ENCODE measurements around the gene NGRN.
A peak's percentile ranks its signal among the peaks of the same experiment; 100 is the strongest.
"Not testable (repeated sequence)": the region's sequence is repeated elsewhere in the genome, so short reads cannot be mapped to it uniquely, and the experiment has no call there.

Gene NGRN

DNA sequence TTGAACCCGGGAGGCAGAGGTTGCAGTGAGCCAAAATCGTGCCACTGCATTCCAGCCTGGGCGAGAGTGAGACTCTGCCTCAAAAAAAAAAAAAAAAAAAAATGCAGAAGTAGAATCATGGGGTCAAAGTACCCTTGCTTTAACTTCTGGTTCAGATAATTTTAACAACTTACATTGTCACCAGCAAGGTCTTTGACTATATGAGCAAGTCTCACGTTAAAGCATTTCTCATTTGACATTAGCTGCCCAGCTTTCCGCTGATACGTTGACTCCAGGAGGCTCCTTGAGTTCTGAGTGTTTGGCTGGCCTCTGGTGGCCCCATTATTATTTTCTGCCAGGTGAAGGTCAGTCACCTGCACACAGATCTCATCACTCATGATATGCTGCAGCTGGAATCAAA is 16.2 kb downstream of the NGRN start:
- DNase-seq (ENCODE audit: low spot score) = not testable (repeated sequence)

- DNase-seq (ENCODE audit: low spot score) = no peak
Observed at GRCh38 chr15:90286678-90287077, 21.2 kb downstream of the NGRN start.

DNA sequence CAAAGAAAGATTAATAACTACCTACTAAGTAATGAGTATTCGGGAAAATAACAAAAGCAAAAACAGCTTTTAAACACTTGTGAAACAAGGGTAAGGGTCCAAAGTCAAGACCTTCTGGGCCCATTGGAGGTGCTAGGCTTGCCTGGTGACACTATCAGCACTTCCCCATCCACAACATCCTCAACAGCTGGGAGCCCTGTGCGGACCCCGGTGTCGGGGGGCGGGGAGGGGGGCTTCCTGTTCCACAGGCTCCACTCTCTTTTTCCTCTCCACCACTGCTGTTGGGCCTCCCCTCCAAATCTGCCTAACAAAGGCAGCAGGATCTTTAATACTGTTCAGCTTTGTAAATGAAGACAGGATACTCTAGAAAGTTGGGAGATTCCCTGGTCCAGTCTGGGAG is 21.6 kb downstream of the NGRN start:
- no peak for DNase-seq (ENCODE audit: low spot score)

DNA sequence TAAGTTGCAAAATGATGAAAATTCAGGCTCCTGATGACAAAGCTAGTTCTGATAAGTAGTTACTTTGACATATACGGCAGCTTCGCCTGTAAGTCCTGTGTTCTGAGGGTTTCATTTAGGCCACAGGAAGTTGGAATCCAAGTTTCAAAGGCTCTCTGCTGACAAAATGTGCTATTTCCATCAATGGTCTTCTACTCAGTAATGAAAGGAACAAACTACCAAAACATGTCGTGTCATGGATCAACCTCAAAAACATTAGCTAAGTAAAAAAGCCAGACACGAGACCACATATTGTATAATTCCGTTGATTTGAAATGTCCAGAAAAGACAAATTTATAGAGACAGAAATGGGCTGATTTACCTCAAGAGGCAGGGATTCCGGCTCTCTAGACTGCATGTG is 22.5 kb downstream of the NGRN start:
- DNase-seq (ENCODE audit: low spot score) = no peak

DNA sequence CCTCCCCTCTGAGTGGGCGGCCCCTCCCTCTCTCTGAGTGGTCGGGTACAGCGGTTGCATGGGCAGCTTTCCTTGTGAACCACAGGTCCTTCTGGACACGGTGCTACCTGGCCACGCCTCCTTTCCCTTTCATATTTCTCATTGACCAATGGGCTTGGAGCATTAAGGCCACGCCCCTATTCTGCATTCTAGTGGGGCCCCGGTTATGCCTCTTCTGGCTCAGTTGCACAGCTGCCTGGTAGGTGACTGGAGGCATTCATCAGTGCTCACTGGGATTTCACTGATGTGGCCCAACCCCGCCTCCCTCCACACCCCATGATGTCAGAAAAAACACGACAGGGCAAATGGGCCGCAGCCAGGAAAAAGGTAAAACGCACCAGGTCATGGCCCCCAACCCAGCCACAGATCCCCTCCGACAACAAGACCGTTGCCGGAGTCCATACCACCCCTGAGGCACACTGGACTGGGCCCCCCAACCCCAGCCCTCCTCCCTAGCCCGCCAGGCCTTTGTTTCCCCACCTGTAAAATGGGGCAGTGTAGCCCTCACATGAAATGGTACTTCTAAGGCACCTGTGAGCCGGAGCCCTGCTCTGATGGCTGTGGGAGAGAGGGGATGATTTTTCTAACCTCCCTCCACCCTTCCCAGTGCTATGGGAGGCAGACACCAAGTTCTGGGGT is 26.3 kb downstream of the NGRN start:
- peak; percentile 70 for DNase-seq (ENCODE audit: low spot score)

DNA sequence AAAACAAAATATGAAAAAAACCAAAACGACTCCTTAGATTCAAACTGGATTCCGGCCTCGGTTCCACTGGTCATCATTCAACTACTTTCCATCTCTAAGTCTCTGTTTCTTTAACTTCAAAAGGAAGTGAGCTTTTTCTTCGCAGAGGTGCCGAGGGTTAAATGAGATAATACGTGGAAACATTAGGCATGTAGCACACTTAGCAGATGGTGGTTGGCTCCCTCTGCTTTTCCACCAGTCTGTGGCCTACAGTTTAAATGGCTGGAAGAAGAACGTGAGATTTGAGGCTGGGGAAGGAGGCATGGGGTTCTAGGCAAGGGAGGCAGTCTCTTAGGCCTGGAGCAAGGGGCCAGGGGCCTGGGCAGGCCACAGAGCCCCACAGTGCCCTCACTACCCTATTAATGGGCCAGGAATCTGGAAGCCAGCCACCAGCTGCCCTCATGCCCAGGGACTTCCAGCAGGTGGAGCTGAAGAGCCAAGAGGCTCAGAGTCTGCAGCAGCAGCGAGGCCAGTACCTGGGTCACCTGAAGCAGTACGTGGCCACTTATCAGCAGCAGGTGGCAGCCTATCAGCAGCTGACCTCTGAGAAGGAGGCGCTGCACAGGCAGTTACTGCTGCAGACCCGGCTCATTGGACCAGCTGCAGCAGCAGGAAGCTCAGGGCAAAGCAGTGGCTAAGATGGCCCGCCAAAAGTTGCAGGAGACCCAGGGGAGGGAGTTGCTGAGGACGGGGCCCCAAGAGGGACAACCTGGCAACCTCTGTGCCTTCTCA is 27.8 kb downstream of the NGRN start:
- peak; percentile 71 for DNase-seq (ENCODE audit: low spot score)

DNA sequence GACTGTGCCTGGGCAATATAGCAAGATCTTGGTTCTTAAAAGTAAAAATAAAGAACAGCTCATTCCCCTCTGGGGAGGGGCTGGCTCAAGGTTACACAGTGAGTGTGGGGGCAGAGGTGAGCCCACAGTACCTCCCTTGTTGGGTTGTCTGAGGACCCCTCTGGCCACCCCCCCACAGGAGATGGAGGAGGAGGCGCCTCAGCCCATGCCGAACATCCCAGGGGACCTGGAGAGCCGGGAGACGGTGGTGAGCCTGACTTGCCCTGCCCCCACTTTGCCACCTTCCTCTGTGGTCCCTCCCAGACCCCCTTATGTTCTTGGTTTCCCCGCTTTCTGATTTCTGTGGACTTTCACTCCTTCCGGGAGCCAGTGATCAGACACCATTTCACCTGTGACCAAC is 28.7 kb downstream of the NGRN start:
- DNase-seq (ENCODE audit: low spot score) = no peak

- peak; percentile 41 for DNase-seq (ENCODE audit: low spot score)
Observed at GRCh38 chr15:90294601-90295269, 29.3 kb downstream of the NGRN start.

DNA sequence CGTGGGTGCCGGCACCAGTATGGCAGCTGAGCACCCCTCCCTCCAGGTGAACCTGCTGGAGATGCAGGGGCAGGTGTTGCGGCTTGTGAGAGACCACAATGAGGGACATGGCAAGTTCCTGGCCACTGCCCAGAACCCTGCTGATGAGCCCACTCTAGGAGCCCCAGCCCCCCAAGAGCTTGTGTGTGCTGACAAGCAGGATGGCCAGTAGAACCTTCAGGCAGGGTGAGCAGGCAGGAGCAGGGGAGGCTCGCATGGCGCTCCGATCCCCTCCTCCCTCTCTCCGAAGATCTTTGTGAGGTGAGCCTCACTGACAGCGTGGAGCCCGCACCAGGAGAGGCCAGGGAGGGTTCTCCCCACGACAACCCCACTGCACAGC is 29.8 kb downstream of the NGRN start:
- DNase-seq (ENCODE audit: low spot score) = no peak

- not testable (repeated sequence) for DNase-seq (ENCODE audit: low spot score)
Observed at GRCh38 chr15:90296316-90296884, 30.9 kb downstream of the NGRN start.

- DNase-seq (ENCODE audit: low spot score) = no peak
Observed at GRCh38 chr15:90297021-90297420, 31.5 kb downstream of the NGRN start.

- DNase-seq (ENCODE audit: low spot score) = no peak
Observed at GRCh38 chr15:90300541-90300940, 35.1 kb downstream of the NGRN start.

- peak; percentile 70 for DNase-seq (ENCODE audit: low spot score)
Observed at GRCh38 chr15:90300988-90301706, 35.7 kb downstream of the NGRN start.

GRCh38 chr15:90301707-90302300 is 36.3 kb downstream of the NGRN start:
- no peak for DNase-seq (ENCODE audit: low spot score)

DNA sequence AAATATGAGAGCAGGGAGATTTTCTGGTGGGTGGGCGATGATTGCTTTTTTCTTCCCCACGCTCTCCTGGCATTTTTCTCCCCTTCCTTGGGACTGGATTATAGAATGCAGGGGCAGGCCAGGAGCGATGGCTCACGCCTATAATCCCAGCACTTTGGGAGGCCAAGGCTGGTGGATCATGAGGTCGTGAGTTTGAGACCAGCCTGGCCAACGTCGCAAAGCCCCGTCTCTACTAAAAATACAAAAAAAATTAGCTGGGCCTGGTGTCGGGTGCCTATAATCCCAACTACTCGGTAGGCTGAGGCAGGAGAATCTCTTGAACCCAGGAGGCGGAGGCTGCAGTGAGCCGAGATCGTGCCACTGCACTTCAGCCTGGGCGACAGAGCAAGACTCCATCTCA is 39.9 kb downstream of the NGRN start:
- DNase-seq (ENCODE audit: low spot score) = not testable (repeated sequence)

GRCh38 chr15:90305932-90306331 is 40.5 kb downstream of the NGRN start:
- DNase-seq (ENCODE audit: low spot score) = no peak

GRCh38 chr15:90306560-90306959 is 41.1 kb downstream of the NGRN start:
- no peak for DNase-seq (ENCODE audit: low spot score)

GRCh38 chr15:90307661-90308060 is 42.2 kb downstream of the NGRN start:
- no peak for DNase-seq (ENCODE audit: low spot score)

GRCh38 chr15:90309020-90309419 is 43.5 kb downstream of the NGRN start:
- DNase-seq (ENCODE audit: low spot score) = no peak

GRCh38 chr15:90315278-90315982 is 50.0 kb downstream of the NGRN start:
- DNase-seq (ENCODE audit: low spot score) = no peak

GRCh38 chr15:90316139-90316538 is 50.7 kb downstream of the NGRN start:
- no peak for DNase-seq (ENCODE audit: low spot score)

All from SK-N-DZ (cell line).